Measurements from ENCODE around the gene PDZD2. TPM values are rescaled to one million over a fixed set of nuclear protein-coding genes. Genes with fewer than 3 reads are reported as not detected.

PDZD2 gene
- total and polyA plus RNA-seq, 2 experiments from 2014 or later = 1.7 to 4.0 TPM

DNA sequence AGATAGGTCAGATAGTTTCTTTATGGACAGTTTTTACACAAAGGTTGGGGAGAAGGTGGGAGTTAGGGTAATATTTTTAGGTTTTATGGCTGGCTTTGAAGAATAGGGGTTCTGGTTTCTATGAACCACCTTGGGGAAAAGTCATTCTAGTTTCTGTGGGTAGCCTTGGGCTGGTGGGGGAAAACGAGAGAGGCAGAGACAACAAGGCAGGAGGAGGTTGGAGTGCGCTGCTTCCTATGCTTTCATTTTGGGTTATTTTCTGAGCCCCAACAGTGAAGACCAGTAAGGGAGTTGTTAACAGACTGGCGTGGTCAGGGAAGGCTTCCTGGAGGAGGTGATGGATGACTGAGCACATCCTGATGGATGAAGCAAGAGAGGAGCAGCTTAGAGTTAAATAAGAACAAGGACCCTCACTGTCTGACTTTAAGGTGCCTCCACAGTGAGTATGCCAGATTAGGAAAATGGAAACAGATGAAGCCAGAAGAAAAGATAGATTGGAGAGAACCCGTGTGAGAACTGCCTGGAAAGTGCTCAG lies 81.9 kb downstream of the PDZD2 start:
- TF ChIP-seq, protein P1, sequence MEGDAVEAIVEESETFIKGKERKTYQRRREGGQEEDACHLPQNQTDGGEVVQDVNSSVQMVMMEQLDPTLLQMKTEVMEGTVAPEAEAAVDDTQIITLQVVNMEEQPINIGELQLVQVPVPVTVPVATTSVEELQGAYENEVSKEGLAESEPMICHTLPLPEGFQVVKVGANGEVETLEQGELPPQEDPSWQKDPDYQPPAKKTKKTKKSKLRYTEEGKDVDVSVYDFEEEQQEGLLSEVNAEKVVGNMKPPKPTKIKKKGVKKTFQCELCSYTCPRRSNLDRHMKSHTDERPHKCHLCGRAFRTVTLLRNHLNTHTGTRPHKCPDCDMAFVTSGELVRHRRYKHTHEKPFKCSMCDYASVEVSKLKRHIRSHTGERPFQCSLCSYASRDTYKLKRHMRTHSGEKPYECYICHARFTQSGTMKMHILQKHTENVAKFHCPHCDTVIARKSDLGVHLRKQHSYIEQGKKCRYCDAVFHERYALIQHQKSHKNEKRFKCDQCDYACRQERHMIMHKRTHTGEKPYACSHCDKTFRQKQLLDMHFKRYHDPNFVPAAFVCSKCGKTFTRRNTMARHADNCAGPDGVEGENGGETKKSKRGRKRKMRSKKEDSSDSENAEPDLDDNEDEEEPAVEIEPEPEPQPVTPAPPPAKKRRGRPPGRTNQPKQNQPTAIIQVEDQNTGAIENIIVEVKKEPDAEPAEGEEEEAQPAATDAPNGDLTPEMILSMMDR (IDR thresholded peaks at IDR 0.05; ENCODE audit: poor library complexity) = no peak
- no peak for TF ChIP-seq EZH2 (IDR thresholded peaks at IDR 0.05; ENCODE audit: borderline replicate concordance)
- TF ChIP-seq EZH2phosphoT487 (IDR thresholded peaks at IDR 0.05; ENCODE audit: low read depth, severe bottlenecking, unreplicated experiment) = no peak
- H3K9me2 ChIP-seq (replicated peaks; ENCODE audit: insufficient read depth) = no peaks in the 10 kb centered on the region
- DNase-seq (ENCODE audit: low spot score) = no peak
- no peaks in the 10 kb centered on the region for H3K36me3 ChIP-seq (replicated peaks; ENCODE audit: insufficient read depth, low read depth)
- no peaks in the 10 kb centered on the region for H3K79me2 ChIP-seq
- H4K20me1 ChIP-seq (ENCODE audit: insufficient read depth, poor library complexity, severe bottlenecking) = no peaks in the 10 kb centered on the region
- no peaks in the 10 kb centered on the region for H3K27me3 ChIP-seq
- H3K9me3 ChIP-seq (ENCODE audit: low read depth) = no peaks in the 10 kb centered on the region
- H3K4me2 ChIP-seq = no peak overlapping the region
- no peak overlapping the region for H3K4me3 ChIP-seq
- no peaks in the 10 kb centered on the region for H3K4me1 ChIP-seq (ENCODE audit: insufficient read depth)
- H2AFZ ChIP-seq = no peak overlapping the region
- H3K27ac ChIP-seq = no peak overlapping the region
- 96% methylated on average over 4 of the region's 4 CpGs for WGBS (ENCODE audit: low lambda C conversion rate, missing lambda C conversion rate)

DNA sequence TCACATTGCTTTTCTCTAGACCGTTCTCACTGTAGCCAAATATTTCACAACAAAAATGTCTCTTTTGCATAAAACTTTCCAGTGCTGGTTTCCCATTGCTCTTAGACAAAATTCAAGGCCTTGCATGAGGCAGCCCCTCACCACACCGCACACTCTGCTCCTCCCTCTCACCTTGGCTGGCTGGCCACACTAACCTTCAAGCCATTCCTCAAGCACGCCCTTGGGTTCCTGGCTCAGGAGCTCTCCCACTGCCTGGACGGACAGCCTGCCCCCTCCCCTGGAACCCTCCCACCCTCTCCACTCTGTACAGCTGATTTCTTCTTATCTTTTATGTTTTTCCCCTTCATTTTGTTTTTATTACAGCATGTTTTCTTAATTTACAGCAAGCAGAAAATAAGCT lies 83.2 kb downstream of the PDZD2 start:
- Histone ChIP-seq H3K27ac (no peak overlapping the region), H3K9me3 (ENCODE audit: low read depth) (no peaks in the 10 kb centered on the region), H3K79me2 (no peaks in the 10 kb centered on the region), H3K36me3 (replicated peaks; ENCODE audit: insufficient read depth, low read depth) (no peaks in the 10 kb centered on the region), H3K9me2 (replicated peaks; ENCODE audit: insufficient read depth) (no peaks in the 10 kb centered on the region), H3K4me1 (ENCODE audit: insufficient read depth) (no peaks in the 10 kb centered on the region), H3K27me3 (no peaks in the 10 kb centered on the region), H3K4me2 (no peak overlapping the region), H2AFZ (no peak overlapping the region), H4K20me1 (ENCODE audit: insufficient read depth, poor library complexity, severe bottlenecking) (no peaks in the 10 kb centered on the region), H3K4me3 (no peak overlapping the region)
- TF ChIP-seq EZH2 (IDR thresholded peaks at IDR 0.05; ENCODE audit: borderline replicate concordance) (no peak), EZH2phosphoT487 (IDR thresholded peaks at IDR 0.05; ENCODE audit: low read depth, severe bottlenecking, unreplicated experiment) (no peak)
- TF ChIP-seq, protein P1 (IDR thresholded peaks at IDR 0.05; ENCODE audit: poor library complexity) = no peak
- no peak for DNase-seq (ENCODE audit: low spot score)
- 92% methylated on average over 4 of the region's 4 CpGs for WGBS (ENCODE audit: low lambda C conversion rate, missing lambda C conversion rate)

DNA sequence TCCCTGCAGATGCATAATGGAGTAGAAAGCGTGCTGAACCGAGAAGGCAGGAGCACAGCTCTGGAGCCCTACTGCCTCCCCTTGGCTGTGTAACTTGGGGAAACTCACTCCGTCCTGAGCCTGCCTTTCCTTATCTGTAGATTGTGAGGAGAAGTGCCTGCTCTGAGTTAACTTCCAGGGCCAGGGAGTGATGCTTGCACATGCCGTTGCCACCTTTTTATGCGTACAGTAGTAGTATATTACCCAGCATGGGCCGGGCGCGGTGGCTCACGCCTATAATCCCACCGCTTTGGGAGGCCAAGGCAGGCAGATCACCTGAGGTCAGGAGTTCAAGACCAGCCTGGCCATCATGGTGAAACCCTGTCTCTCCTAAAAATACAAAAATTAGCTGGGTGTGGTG lies 87.1 kb downstream of the PDZD2 start:
- no peak overlapping the region for H3K27ac ChIP-seq
- no peaks in the 10 kb centered on the region for H3K79me2 ChIP-seq
- H3K36me3 ChIP-seq (replicated peaks; ENCODE audit: insufficient read depth, low read depth) = no peaks in the 10 kb centered on the region
- H3K9me2 ChIP-seq (replicated peaks; ENCODE audit: insufficient read depth) = no peaks in the 10 kb centered on the region
- no peak overlapping the region for H3K4me3 ChIP-seq
- no peaks in the 10 kb centered on the region for H3K4me1 ChIP-seq (ENCODE audit: insufficient read depth)
- no peaks in the 10 kb centered on the region for H4K20me1 ChIP-seq (ENCODE audit: insufficient read depth, poor library complexity, severe bottlenecking)
- no peaks in the 10 kb centered on the region for H3K9me3 ChIP-seq (ENCODE audit: low read depth)
- DNase-seq (ENCODE audit: low spot score) = no peak
- TF ChIP-seq, protein P1 (IDR thresholded peaks at IDR 0.05; ENCODE audit: poor library complexity) = no peak
- TF ChIP-seq EZH2 (IDR thresholded peaks at IDR 0.05; ENCODE audit: borderline replicate concordance) (no peak), EZH2phosphoT487 (IDR thresholded peaks at IDR 0.05; ENCODE audit: low read depth, severe bottlenecking, unreplicated experiment) (no peak)
- 95% methylated on average over 10 of the region's 10 CpGs for WGBS (ENCODE audit: low lambda C conversion rate, missing lambda C conversion rate)
- no peaks in the 10 kb centered on the region for H3K27me3 ChIP-seq
- no peak overlapping the region for H3K4me2 ChIP-seq
- H2AFZ ChIP-seq = no peak overlapping the region

All from hepatocyte (in vitro differentiated cells).